ENCODE measurements around the gene IGSF8.

IGSF8 gene

DNA sequence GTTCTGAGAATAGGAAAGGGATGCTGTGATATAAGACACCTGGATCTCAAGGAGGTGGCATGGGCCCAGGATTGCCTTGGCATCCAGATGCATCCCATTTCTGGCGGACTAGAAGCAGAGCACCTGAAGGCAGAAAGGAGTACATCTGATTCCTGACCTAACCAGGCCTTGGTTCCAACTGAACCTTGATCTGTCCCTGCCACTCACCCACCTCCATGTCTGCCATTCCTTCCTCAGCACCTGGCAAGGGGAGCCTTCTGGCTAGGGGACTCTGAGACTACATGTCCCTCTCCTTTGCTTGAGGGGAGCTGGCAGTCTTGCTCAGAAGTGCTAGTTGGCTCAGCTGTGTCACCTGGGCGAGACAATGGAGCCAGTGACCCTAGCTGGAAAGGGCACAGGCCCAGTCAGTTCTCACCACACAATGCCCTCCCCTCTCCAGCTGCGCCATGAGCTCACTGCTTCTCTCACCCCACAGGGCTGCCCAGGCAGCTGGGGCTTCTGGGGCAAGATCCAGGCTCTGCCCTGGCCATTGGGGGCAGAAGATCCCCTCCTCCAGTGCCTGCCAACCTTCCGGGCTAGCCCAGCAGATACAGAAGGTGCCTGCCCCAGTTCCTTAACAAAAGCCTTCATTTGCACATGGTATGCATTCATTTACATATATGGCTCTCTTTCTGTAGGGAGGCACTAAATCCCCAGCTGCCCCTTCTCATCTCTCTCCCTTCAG lies 2.9 kb downstream of the IGSF8 start:
- DNase-seq (ENCODE audit: low read depth): no peak
- TF ChIP-seq CTCF (IDR thresholded peaks at IDR 0.05; ENCODE audit: control insufficient read depth, insufficient read depth, low read depth, low read length, missing control alignments): no peak
- H3K4me3 ChIP-seq (ENCODE audit: control insufficient read depth, low read depth, low read length): no peak overlapping the region

GRCh38 chr1:160094806-160095205 lies 3.6 kb downstream of the IGSF8 start:
- TF ChIP-seq CTCF (IDR thresholded peaks at IDR 0.05; ENCODE audit: control insufficient read depth, insufficient read depth, low read depth, low read length, missing control alignments): no peak
- DNase-seq (ENCODE audit: low read depth): no peak
- no peak overlapping the region for H3K4me3 ChIP-seq (ENCODE audit: control insufficient read depth, low read depth, low read length)

DNA sequence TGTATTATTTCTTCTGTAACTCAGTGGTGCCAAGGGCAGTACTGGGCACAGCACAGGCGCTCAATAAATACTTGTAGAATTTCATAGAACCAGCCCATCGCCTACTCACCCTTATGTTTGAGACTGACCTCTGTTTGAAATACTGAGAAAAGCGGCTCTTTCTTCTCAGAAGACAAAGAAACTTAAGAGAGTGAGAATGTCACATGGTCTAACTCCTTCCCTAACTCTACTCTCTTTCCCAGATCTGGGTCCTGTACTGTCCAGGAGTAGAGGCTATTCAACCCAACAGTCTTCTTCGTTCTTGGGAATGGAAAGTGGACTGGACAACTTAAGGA lies 4.2 kb downstream of the IGSF8 start:
- DNase-seq (ENCODE audit: low read depth): no peak
- no peak overlapping the region for H3K4me3 ChIP-seq (ENCODE audit: control insufficient read depth, low read depth, low read length)

DNA sequence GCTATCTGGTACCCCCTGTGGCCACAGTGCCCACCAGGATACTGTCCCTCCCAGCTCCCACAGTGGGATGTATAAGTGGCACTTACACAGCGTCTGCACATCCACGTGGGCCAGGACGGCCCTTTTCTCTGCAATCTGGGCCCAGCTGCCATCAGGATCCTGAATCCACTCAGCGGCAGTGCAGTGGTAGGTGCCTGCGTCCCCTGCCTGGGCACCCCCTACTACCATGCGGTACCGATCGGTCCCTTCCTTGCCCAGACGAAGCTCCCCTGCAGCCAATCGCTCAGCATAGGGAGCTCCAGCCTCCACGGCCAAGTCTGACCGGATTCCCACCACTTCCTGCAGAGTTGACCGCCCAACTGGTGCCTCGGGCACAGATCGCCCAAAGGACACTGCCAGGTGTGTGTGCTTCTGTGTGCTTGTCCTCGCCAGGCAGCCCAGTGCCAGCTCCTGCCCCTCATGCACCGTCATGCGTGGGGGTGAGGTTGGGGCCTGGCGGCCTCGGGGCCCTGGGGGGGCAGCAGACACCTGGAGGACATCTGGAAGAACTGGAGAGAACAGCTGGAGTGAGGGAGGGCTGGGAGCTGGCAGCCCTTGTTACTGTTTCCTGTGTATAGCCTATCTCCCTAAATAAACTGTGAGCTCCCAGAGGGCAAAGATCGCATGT lies 4.7 kb downstream of the IGSF8 start:
- H3K4me3 ChIP-seq (ENCODE audit: control insufficient read depth, low read depth, low read length): no peak overlapping the region
- TF ChIP-seq CTCF (IDR thresholded peaks at IDR 0.05; ENCODE audit: control insufficient read depth, insufficient read depth, low read depth, low read length, missing control alignments): no peak
- DNase-seq (ENCODE audit: low read depth): no peak

More for the DNA sequence above, 4.2 kb downstream of the IGSF8 start:
- no peak for TF ChIP-seq CTCF (IDR thresholded peaks at IDR 0.05; ENCODE audit: control insufficient read depth, insufficient read depth, low read depth, low read length, missing control alignments)

DNA sequence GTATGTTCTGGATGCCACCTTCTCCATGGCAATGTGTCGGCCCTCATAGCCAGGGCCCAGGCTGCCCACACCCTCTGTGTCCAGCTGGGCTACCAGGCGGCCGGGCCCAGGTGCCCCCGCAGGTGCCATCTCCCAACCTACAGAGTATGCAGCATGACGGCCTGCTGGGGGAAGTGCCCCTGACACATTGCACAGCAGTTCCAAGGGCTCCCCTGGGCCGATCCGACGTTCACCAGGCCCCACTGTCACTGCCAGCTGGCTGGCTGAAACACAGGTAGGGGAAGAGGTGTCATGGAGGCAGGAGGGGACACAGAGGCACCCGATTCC lies 5.4 kb downstream of the IGSF8 start:
- DNase-seq (ENCODE audit: low read depth): no peak
- H3K4me3 ChIP-seq (ENCODE audit: control insufficient read depth, low read depth, low read length): no peak overlapping the region
- TF ChIP-seq CTCF (IDR thresholded peaks at IDR 0.05; ENCODE audit: control insufficient read depth, insufficient read depth, low read depth, low read length, missing control alignments): no peak

- DNase-seq (ENCODE audit: low read depth): no peak
- TF ChIP-seq CTCF (IDR thresholded peaks at IDR 0.05; ENCODE audit: control insufficient read depth, insufficient read depth, low read depth, low read length, missing control alignments): no peak
- no peak overlapping the region for H3K4me3 ChIP-seq (ENCODE audit: control insufficient read depth, low read depth, low read length)
Measured at GRCh38 chr1:160092366-160093068, 5.9 kb downstream of the IGSF8 start.

All from AG09309 (cell line).